Measurements from ENCODE around the gene SLC1A2. TPM values are rescaled to one million over a fixed set of nuclear protein-coding genes. Genes with fewer than 3 reads are reported as not detected.

Gene SLC1A2
- total RNA-seq, 1 experiment from 2014 or later: 0.50 TPM

DNA sequence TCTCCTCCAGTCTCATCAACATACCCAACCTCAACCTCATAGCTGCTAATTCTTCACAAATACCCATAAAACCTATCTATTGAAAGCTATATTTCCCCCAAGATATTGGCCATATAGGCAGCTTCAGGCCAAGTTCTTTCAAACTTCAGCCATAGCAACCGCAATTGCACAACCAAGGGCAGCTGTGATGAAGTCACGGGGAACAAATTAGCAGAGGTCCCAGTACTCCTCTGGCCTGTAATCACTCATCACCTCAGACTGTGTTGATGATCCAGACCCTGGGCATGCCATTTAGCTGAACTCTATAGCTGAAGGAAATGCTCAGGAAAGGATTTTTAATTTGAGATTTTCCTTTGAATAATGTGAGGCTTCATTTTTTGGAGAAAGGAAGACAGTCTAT, 84.1 kb downstream of the SLC1A2 start:
- Histone ChIP-seq H3K18ac (ENCODE audit: insufficient read length, low read depth, low read length) (no peak overlapping the region), H3K56ac (ENCODE audit: insufficient read length, low read depth, low read length) (no peak overlapping the region), H4K20me1 (ENCODE audit: control insufficient read depth, insufficient read depth, insufficient read length) (no peaks in the 10 kb centered on the region), H3K4ac (ENCODE audit: low read depth, low read length) (no peak overlapping the region), H2BK20ac (ENCODE audit: low read depth, low read length, poor library complexity, severe bottlenecking) (no peak overlapping the region), H2AFZ (ENCODE audit: low read length) (no peak overlapping the region), H3T11ph (ENCODE audit: low read length) (no peak overlapping the region), H3K27ac (ENCODE audit: insufficient read length, low read depth, low read length) (no peak overlapping the region), H4K5ac (ENCODE audit: insufficient read length, low read depth, low read length) (no peak overlapping the region), H4K91ac (ENCODE audit: insufficient read length, low read depth, low read length) (no peak overlapping the region), H3K9me3 (ENCODE audit: control insufficient read depth, low read depth, low read length) (no peaks in the 10 kb centered on the region), H2BK15ac (ENCODE audit: low read depth, low read length) (no peak overlapping the region), H3K4me1 (ENCODE audit: insufficient read depth, low read length) (no peaks in the 10 kb centered on the region; the same call in 1 of the 2 replicates), H2AK5ac (ENCODE audit: insufficient read length, low read length) (no peak overlapping the region), H3K4me2 (ENCODE audit: insufficient read depth, insufficient read length, low read length) (no peak overlapping the region), H2BK5ac (ENCODE audit: insufficient read length, low read length) (no peak overlapping the region), H4K8ac (replicated peaks; ENCODE audit: insufficient read length, low read depth, low read length) (no peak overlapping the region), H3K9ac (ENCODE audit: extremely low read depth, insufficient read length, low read length) (no peak overlapping the region), H3K79me2 (ENCODE audit: insufficient read depth, low read length) (no peaks in the 10 kb centered on the region), H3K27me3 (ENCODE audit: insufficient read depth, low read length) (no peaks in the 10 kb centered on the region), H3K23ac (ENCODE audit: insufficient read length, low read depth, low read length) (no peak overlapping the region), H2BK12ac (ENCODE audit: insufficient read length, low read depth, low read length) (no peak overlapping the region), H3K79me1 (ENCODE audit: insufficient read depth, low read depth, low read length, poor library complexity, severe bottlenecking) (no peaks in the 10 kb centered on the region), H3K23me2 (ENCODE audit: insufficient read length, low read depth, low read length, poor library complexity, severe bottlenecking) (no peaks in the 10 kb centered on the region), H2BK120ac (ENCODE audit: low read depth, low read length, poor library complexity, severe bottlenecking) (no peak overlapping the region), H3K14ac (ENCODE audit: insufficient read depth, low read length) (no peak overlapping the region)
- WGBS (ENCODE audit: extremely low coverage, insufficient read length, low lambda C conversion rate): no CpG with 5 or more reads among the region's 2 CpGs
- no peak for DNase-seq
- Mint-ChIP-seq H3K27me3 (ENCODE audit: low read depth) (peaks cover 50% of the 10 kb centered on the region), H3K4me3 (no peak overlapping the region), H3K9me3 (peaks cover 22 to 23% of the 10 kb centered on the region in 2 experiments), H3K4me1 (peaks cover 8 to 17% of the 10 kb centered on the region in 2 experiments), H3K27ac (no peak overlapping the region), H3K36me3 (ENCODE audit: insufficient read depth in 1 of 3, low read depth in 3 of 3) (peaks cover 0 to 18% (median 5%) of the 10 kb centered on the region in 3 experiments; a peak in 5 of 7 replicates)
- TF ChIP-seq, protein P1, sequence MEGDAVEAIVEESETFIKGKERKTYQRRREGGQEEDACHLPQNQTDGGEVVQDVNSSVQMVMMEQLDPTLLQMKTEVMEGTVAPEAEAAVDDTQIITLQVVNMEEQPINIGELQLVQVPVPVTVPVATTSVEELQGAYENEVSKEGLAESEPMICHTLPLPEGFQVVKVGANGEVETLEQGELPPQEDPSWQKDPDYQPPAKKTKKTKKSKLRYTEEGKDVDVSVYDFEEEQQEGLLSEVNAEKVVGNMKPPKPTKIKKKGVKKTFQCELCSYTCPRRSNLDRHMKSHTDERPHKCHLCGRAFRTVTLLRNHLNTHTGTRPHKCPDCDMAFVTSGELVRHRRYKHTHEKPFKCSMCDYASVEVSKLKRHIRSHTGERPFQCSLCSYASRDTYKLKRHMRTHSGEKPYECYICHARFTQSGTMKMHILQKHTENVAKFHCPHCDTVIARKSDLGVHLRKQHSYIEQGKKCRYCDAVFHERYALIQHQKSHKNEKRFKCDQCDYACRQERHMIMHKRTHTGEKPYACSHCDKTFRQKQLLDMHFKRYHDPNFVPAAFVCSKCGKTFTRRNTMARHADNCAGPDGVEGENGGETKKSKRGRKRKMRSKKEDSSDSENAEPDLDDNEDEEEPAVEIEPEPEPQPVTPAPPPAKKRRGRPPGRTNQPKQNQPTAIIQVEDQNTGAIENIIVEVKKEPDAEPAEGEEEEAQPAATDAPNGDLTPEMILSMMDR (conservative IDR thresholded peaks at IDR 0.05): no peak

All from H9 (cell line).